ENCODE results near the gene GAS2L1.
"Not testable (repeated sequence)": the region's sequence is repeated elsewhere in the genome, so short reads cannot be mapped to it uniquely, and the experiment has no call there.

Gene GAS2L1

DNA sequence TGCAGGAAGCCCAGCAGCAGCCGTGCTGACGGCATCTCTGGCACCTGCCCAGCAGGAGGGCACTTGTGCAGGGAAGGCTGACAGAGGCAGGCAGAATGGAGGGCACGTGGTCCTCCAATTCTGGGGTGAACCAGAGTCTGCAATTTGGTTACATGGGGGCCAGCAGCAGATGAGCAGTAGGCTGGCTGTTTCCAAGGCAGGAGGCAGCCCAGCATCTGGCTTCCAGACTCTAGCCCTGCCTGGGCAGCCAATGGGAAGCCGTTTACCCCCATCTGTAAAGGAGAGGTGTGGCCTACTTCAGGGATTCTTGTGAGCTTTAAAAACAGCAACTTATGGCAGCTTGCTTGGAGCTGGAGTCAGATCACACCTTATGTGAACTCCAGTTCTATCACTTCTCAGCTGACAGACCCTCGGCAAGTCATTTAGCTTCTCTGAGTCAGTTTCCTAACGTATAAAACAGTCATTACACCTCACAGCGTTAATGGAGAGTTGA is 36.9 kb downstream of the GAS2L1 start:
- DNase-seq, result no peak

DNA sequence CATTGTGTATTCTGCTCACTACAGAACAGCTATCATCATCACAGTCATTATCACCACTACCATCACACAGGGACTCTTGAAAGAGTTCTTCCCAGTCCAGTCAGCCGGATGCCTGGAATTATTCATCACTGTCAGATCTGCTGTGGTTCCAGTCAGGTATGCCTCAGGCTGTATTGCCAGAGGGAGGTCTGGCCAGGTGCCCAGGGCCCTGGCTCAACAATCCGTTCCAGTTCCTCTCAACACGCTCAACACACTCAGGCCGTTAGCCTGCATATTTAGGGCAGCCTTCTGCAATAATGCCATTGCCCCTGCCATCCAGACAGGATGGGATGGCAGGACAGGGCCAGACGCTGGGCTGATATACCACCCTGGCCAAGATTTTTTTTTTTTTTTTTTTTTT is 37.7 kb downstream of the GAS2L1 start:
- DNase-seq, result no peak

DNA sequence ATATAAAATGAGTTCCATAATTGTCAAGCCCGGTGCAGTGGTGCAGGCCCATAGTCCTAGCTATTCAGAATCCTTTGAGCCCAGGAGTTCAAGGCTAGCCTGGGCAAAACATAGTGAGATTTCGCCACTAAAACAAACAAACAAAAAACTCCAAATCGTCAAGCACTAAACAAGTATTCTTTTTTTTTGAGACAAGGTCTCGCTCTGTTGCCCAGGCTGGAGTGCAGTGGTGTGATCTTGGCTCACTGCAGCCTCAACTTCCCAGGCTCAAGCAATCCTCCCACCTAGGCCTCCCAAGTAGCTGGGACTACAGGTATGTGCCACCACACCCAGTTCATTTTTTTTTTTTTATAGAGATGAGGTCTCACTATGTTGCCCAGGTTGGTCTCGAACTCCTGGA is 38.4 kb downstream of the GAS2L1 start:
- DNase-seq, result not testable (repeated sequence)

DNA sequence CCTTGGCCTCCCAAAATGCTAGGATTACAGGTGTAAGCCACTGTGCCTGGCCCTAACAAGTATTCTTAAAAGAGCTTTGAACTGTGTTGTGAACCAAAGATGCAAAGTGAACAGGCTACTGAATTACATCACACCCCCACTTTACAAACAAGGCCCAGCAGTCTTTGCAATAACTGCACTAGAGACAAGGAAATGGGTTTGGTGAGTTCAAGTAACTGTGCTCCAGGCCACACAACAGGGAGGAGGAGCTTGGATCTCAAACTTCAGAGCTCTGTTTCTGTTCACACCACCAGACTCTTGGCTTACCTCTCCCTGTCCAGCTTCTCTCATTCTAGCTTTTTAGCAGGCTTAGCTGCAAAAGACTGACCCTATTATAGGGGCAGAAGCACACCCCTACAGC is 39.5 kb downstream of the GAS2L1 start:
- no peak for DNase-seq

DNA sequence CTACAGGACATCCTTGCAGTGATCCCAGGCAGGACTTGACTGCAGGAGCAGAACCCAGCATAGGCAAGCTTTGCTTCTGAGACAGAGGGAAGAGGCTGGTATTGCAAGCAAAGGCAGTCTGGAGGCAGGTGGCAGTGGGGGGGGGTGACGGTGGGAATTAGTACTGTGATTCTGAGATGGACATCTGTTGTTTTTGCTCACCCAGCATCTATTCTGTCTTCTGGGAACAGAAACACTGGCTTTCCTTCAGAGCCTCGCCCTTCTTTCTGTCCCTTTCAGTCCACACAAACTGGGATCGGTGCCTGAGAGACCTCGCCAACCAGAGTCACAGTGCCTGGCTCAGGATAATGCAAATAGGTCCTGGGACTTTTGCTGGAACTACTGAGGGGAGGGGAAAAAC is 40.2 kb downstream of the GAS2L1 start:
- no peak for DNase-seq

DNA sequence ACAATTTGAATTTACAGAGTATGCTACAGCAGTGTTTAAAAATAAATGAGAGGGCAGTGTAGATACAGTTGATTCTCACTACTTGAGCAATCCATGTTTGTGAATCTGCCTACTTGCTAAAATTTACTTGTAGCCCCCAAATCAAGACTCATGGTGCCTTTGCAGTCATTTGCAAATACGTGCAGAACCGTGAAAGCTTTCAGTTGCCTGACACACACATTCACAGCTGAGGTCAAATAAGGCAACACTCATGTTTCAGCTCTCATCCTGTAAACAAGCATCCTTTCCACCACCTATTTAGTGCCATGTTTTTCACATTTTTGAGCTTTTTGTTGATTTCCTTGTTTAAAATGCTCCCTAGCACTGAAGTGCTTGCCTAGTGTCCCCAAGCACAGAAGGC is 41.6 kb downstream of the GAS2L1 start:
- DNase-seq, result no peak

DNA sequence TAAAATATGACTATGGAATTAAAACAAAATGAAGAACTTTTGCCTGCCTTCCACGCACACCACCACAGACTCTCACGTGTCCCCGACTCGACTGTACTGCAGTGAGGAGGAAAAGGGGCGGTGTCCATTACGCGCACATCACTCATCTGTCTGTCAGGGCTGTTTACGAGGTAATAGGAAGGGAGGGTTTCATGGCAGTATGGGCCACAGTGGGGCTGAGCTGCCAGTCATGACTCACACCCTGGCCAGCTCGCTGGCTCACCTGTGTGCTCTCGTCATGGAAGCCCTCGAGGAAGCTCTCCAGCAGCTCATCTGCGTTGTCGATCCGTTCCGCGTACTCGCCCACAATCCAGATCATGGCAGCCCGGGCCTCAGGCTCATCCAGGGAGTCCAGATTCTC is 42.5 kb downstream of the GAS2L1 start:
- DNase-seq, result no peak

DNA sequence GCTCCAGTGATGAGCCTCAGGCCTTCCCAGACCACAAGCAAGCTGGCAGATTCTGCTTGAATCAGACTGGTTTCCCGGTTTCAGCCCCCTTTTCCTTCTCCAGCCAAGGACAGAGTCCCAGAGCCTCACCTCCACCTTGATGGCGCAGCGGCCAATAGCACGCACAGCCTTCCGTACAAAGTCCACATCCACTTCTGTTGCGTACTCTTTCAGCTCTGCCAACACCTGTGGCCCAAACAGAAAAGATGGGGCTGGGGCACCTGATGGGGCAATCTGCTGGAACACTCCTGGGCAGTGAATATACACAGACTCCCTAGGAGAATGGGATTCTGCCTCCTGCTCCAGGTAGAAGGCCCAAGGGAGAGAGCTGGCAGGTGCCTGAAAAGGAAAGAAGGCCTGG is 44.6 kb downstream of the GAS2L1 start:
- DNase-seq, result no peak

DNA sequence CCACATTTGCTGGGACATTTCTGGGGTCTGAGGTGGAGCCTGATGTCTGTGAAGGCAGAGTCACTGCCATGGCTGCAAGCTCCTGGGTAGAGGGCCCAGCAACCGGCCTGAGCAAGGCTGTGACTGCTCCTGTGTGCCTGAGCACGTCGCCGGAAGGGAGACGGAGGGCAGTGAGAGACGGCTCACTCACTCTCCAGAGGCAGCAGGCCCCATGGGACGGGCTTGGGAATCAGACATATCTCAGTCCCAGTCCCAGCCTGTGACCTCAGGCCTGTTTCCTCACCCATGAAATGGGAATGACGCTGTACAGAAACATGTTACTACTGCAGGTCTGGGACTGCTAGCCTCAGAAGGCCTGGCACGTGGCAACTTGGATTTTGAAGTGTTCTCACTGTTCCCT is 45.4 kb downstream of the GAS2L1 start:
- DNase-seq, result no peak

DNA sequence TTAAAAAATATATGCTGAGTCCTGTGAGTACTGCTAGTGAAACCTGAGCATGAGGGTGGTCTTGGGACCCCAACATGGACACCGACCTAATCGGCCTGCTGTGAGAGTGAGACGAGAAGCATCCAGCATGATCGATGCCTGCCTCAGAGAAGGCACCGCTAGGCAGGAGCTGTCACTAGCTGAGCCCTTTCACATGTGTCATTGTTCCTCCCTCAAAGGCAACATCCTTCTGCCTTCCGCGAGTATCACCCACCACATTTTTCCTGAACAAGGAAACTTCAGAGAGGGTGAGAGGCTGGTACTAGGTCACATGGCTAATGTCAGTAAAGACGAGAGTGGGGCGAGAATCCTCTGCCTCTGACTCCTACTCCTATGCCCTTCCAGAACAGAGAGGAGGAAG is 46.3 kb downstream of the GAS2L1 start:
- no peak for DNase-seq

DNA sequence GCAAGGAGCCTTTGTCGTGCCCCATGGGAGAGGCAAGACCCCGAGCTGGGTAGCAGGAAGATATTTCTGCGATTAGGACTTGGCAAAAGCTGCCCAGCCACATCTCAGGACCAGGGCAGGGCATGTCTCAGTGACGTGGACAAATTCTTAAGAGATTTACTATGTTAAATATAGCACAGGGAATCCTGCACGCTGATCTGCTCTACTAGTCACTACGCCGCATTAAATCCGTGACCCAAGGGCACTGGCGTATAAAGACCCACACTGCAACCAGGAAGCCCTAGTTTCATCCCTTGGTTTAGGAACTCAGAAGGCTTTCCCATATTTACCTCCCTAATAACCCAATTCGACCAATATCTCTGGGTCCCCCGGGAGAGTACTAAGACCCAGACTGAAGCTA is 46.8 kb downstream of the GAS2L1 start:
- no peak for DNase-seq

DNA sequence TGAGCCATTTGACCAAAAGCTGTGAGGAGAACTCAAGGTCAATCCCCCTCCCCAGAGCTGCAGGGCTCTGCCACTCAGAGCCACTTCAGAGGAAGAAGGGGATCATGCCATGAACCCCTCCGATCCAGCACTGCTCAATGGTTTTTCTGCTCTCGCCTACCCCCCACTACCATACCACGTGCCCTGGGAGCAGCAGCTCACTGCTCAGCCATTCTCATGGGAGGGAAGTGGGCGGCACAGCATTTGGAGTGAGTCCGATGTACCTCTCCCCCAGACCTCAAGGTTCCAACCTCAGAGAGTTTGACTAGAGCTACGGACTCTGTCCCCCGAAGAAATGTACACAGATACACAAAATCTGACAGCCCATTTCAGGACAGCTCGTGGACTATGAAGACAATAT is 47.4 kb downstream of the GAS2L1 start:
- DNase-seq, result no peak

DNA sequence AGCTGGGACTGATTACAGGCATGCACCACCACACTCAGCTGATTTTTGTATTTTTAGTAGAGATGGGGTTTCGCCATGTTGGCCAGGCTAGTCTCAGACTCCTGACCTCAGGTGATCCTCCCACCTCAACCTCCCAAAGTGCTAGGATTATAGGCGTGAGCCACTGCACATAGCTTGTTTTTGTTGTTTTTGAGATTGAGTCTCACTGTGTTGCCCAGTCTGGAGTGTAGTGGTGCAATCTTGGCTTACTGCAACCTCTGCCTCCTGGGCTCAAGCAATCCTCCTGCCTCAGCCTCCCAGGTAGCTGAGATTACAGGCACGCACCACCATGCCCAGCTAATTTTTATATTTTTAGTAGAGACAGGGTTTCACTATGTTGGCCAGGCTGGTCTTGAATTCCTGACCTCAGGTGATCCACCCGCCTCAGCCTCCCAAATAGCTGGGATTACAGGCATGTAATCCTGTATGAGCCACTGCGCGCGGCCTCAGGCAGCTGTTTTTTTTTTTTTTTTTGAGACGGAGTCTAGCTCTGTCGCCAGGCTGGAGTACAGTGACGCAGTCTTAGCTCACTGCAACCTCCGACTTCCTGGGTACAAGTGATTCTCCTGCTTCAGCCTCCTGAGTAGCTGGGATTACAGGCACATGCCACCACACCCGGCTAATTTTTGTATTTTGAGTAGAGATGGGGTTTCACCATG is 50.9 kb downstream of the GAS2L1 start:
- not testable (repeated sequence) for DNase-seq

DNA sequence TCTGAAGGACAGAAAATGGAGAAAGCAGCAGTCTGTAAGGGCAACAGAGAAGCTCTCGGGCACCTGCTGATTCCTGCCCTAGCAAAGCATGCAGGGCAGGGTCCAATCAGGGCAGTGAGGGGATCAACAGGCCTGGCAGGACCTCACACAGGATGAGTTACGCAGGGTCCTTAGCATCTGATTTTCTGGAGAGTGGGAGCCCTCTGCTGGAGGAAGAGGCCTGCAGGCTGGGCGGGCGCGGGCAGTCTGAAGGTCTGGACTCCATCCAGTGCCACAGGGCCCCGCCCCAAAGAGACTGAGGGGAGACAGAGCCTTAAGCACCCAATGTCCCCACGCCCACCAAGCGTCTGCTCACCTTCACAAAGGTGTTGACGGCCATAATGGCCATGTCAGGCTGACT is 53.0 kb downstream of the GAS2L1 start:
- no peak for DNase-seq
